SK-N-SH (cell line): ENCODE results near the gene TEAD1. TPM values are rescaled to one million over a fixed set of nuclear protein-coding genes. Genes with fewer than 3 reads are reported as not detected.

Experiments
- CTCF ChIA-PET: fragments of 300-600, 350-600 bp; formaldehyde crosslinking; extraction: SDS; loops from one replicate; lab custom pipeline; 2021; lab: Yijun Ruan, JAX
- POLR2A ChIA-PET: fragments of 350-600 bp; sonication (Branson Sonifier 250); formaldehyde crosslinking; extraction: SDS; loops from one replicate; lab custom pipeline; 2020; ENCODE audit warnings: antibody characterized with exemption, inconsistent platforms; lab: Yijun Ruan, JAX
- DNase-seq: peaks from one replicate; pipeline ENCODE4 v3.0.0; 2012
- H2AFZ ChIP-seq: fragments of 200-600 bp; sonication (generic); 2 replicates; pipeline ENCODE4 v1.8.1; 2016; ENCODE audit warnings: antibody characterized with exemption, mild to moderate bottlenecking, low read depth
- H3F3A ChIP-seq: fragments of 200-600 bp; sonication (generic); replicated peaks from 2 replicates; pipeline ENCODE3; 2016; ENCODE audit warnings: antibody characterized with exemption, mild to moderate bottlenecking; ENCODE audit not compliant: insufficient read depth
- H3K27ac ChIP-seq, 2 experiments: fragments of 200-500 bp in 1 of 2; fragments of 200-600 bp in 1 of 2; sonication (Bioruptor generic) in 1 of 2; sonication (generic), shearing (Covaris generic) in 1 of 2; 2 replicates each; pipeline versions ENCODE4 v1.5.1 to v1.6.1; 2014 to 2016; ENCODE audit warnings: low read depth in 2 of 2, inconsistent platforms in 1 of 2, low read length in 1 of 2, mild to moderate bottlenecking in 1 of 2, mixed read lengths in 1 of 2
- H3K27me3 ChIP-seq: fragments of 200-600 bp; sonication (generic), shearing (Covaris generic); 2 replicates; pipeline ENCODE4 v1.6.1; 2016; ENCODE audit warnings: mixed run types; ENCODE audit not compliant: insufficient read depth
- H3K36me3 ChIP-seq, 2 experiments: fragments of 200-500 bp in 1 of 2; fragments of 200-600 bp in 1 of 2; sonication (Bioruptor generic) in 1 of 2; sonication (generic) in 1 of 2; replicated peaks in 1 of 2; 2 replicates each; pipeline versions ENCODE3 to v1.5.1; 2014 to 2016; ENCODE audit warnings: low read length in 1 of 2, mild to moderate bottlenecking in 1 of 2; ENCODE audit not compliant: insufficient read depth in 2 of 2, control insufficient read depth in 1 of 2
- H3K4me1 ChIP-seq, 2 experiments: fragments of 200-500 bp in 1 of 2; fragments of 200-600 bp in 1 of 2; sonication (Bioruptor generic) in 1 of 2; sonication (generic), shearing (Covaris generic) in 1 of 2; 2 replicates each; pipeline versions ENCODE4 v1.5.1 to v1.6.1; 2014 to 2016; ENCODE audit warnings: low read depth in 1 of 2, low read length in 1 of 2, mixed run types in 1 of 2; ENCODE audit not compliant: insufficient read depth in 2 of 2, control insufficient read depth in 1 of 2
- H3K4me2 ChIP-seq: fragments of 200-600 bp; sonication (generic), shearing (Covaris generic); 2 replicates; pipeline ENCODE4 v1.6.1; 2017; ENCODE audit warnings: mixed run types
- H3K4me3 ChIP-seq, 2 experiments: fragments of 200-500 bp in 1 of 2; fragments of 200-600 bp in 1 of 2; sonication (Bioruptor generic) in 1 of 2; sonication (generic), shearing (Covaris generic) in 1 of 2; 2 replicates each; pipeline versions ENCODE4 v1.5.1 to v1.8.1; 2014 to 2016; ENCODE audit warnings: low read depth in 2 of 2, inconsistent platforms in 1 of 2, low read length in 1 of 2, mild to moderate bottlenecking in 1 of 2, mixed read lengths in 1 of 2, moderate library complexity in 1 of 2
- H3K79me2 ChIP-seq: fragments of 200-600 bp; sonication (generic); 2 replicates; pipeline ENCODE4 v1.8.1; 2017; ENCODE audit warnings: mild to moderate bottlenecking; ENCODE audit not compliant: insufficient read depth
- H3K9ac ChIP-seq: fragments of 200-600 bp; sonication (generic); 2 replicates; pipeline ENCODE4 v1.6.1; 2017; ENCODE audit warnings: mixed run types
- H3K9me2 ChIP-seq: fragments of 200-600 bp; sonication (generic); 2 replicates; pipeline ENCODE4 v1.6.1; 2017; ENCODE audit warnings: mixed run types
- H3K9me3 ChIP-seq: fragments of 200-600 bp; sonication (generic); 2 replicates; pipeline ENCODE4 v1.6.1; 2017; ENCODE audit warnings: mixed run types, mild to moderate bottlenecking, moderate library complexity
- H4K20me1 ChIP-seq: fragments of 200-600 bp; sonication (generic); 2 replicates; pipeline ENCODE4 v1.6.1; 2017; ENCODE audit warnings: mild to moderate bottlenecking, mixed run types; ENCODE audit not compliant: insufficient read depth
- CHD2 ChIP-seq: fragments of 150-350 bp; IDR thresholded peaks from 2 replicates; pipeline ENCODE4 v1.6.1; 2018; ENCODE audit warnings: low read length; ENCODE audit not compliant: partially characterized antibody
- ELF1 ChIP-seq: IDR thresholded peaks from 2 replicates; pipeline ENCODE4 v1.4.0; 2012
- EP300 ChIP-seq, 2 experiments: IDR thresholded peaks; 2 replicates each; pipeline versions ENCODE4 v1.4.0 to v1.6.1; 2012; ENCODE audit warnings: borderline replicate concordance in 1 of 2, low read depth in 1 of 2, low read length in 1 of 2
- FOSL2 ChIP-seq: IDR thresholded peaks from 2 replicates; pipeline ENCODE4 v1.4.0; 2012; ENCODE audit warnings: low read depth, mild to moderate bottlenecking, moderate library complexity, borderline replicate concordance
- FOXJ3 ChIP-seq: sonication (generic); formaldehyde crosslinking; IDR thresholded peaks from 2 replicates; pipeline ENCODE4 v1.5.1; 2020; ENCODE audit warnings: mild to moderate bottlenecking, missing genetic modification reagents
- GABPA ChIP-seq: IDR thresholded peaks from 2 replicates; pipeline ENCODE4 v1.4.0; 2012; ENCODE audit warnings: low read depth, mild to moderate bottlenecking
- GATA2 ChIP-seq: sonication (generic); formaldehyde crosslinking; IDR thresholded peaks from 2 replicates; pipeline ENCODE4 v1.5.0; 2020; ENCODE audit warnings: mild to moderate bottlenecking, missing genetic modification reagents
- IRF3 ChIP-seq: fragments of 150-350 bp; IDR thresholded peaks from 2 replicates; pipeline ENCODE4 v1.6.1; 2016; ENCODE audit warnings: mild to moderate bottlenecking, low read depth, low read length
- JUND ChIP-seq: IDR thresholded peaks from 2 replicates; pipeline ENCODE4 v1.4.0; 2012
- MAX ChIP-seq: IDR thresholded peaks from 2 replicates; pipeline ENCODE4 v1.4.0; 2012; ENCODE audit warnings: low read depth
- MEF2A ChIP-seq: IDR thresholded peaks from 2 replicates; pipeline ENCODE4 v1.4.0; 2012; ENCODE audit warnings: low read depth, borderline replicate concordance
- MXI1 ChIP-seq: IDR thresholded peaks from 2 replicates; pipeline ENCODE4 v1.6.1; 2012; ENCODE audit warnings: mild to moderate bottlenecking, low read depth, low read length, improper control_type of control experiment
- NFIC ChIP-seq: IDR thresholded peaks from 2 replicates; pipeline ENCODE4 v1.4.0; 2012; ENCODE audit warnings: borderline replicate concordance
- NRF1 ChIP-seq: IDR thresholded peaks from 2 replicates; pipeline ENCODE4 v1.6.1; 2012; ENCODE audit warnings: low read depth, mild to moderate bottlenecking, low read length
- PBX3 ChIP-seq: IDR thresholded peaks from 2 replicates; pipeline ENCODE4; 2012
- REST ChIP-seq: IDR thresholded peaks from 2 replicates; pipeline ENCODE4 v1.6.1; 2012; ENCODE audit warnings: mild to moderate bottlenecking, low read depth, low read length, moderate library complexity
- TAF1 ChIP-seq: IDR thresholded peaks from 2 replicates; pipeline ENCODE4 v1.6.1; 2012; ENCODE audit warnings: low read depth, mild to moderate bottlenecking, low read length, moderate library complexity, borderline replicate concordance
- TCF12 ChIP-seq: IDR thresholded peaks from 2 replicates; pipeline ENCODE4 v1.4.0; 2012
- TEAD4 ChIP-seq: IDR thresholded peaks from 2 replicates; pipeline ENCODE4 v1.4.0; 2012; ENCODE audit warnings: mild to moderate bottlenecking, borderline replicate concordance; ENCODE audit not compliant: insufficient read depth
- USF2 ChIP-seq: fragments of 150-350 bp; IDR thresholded peaks from 2 replicates; pipeline ENCODE4 v1.6.1; 2017; ENCODE audit warnings: antibody characterized with exemption, low read length, low read depth, borderline replicate concordance
- polyA plus RNA-seq, 3 experiments: library from polyadenylated mRNA; depleted of rRNA; stranded (reverse); fragments of >200 nt; gene quantifications; 2 replicates each; pipeline ENCODE4 v1.2.3, GENCODE V29; 2012

Gene TEAD1
- polyA plus RNA-seq, 1 of the 3 experiments (the other 2 are of a cell fraction): 31.2 TPM

- no peak for TF ChIP-seq USF2
- TF ChIP-seq MAX: no peak
These were observed 211.6 kb downstream of the TEAD1 start (continued) for GRCh38 chr11:12885717-12886239.

- peaks cover 34% of the 10 kb centered on the region for H3K79me2 ChIP-seq
- H3K4me2 ChIP-seq: no peak overlapping the region
- peaks cover 11 to 45% of the 10 kb centered on the region in 2 experiments for H3K4me1 ChIP-seq
- H4K20me1 ChIP-seq: no peaks in the 10 kb centered on the region
- H3K27me3 ChIP-seq: no peaks in the 10 kb centered on the region
- H3K27ac ChIP-seq: peak overlapping the region in 1 of 2 experiments; percentile 23; a peak in 2 of 4 replicates
- DNase-seq: no peak
- ChIA-PET CTCF (interaction anchor here (0.6 to 3.1 kb wide), 7 partner anchors 21 to 598 kb away, joined by 3 to 42 read pairs (median 4); no protein-coding TSS in a partner anchor), POLR2A (interaction anchor here (0.7 kb wide), 1 partner anchor 530 kb away, joined by 3 read pairs; no protein-coding TSS in a partner anchor)
- TF ChIP-seq FOXJ3 (CRISPR knock-in tag) (no peak), MEF2A (no peak), NFIC (no peak), MAX (no peak), FOSL2 (no peak), TAF1 (no peak), TCF12 (no peak), GATA2 (CRISPR knock-in tag) (no peak), IRF3 (no peak), JUND (no peak), EP300 (IDR thresholded peaks at IDR 0.05; ENCODE audit: borderline replicate concordance in 1 of 2, low read depth in 1 of 2, low read length in 1 of 2) (no peak), CHD2 (no peak), GABPA (no peak), TEAD4 (no peak), REST (no peak), PBX3 (no peak), MXI1 (no peak), ELF1 (no peak), NRF1 (no peak)
- no peak overlapping the region for H3K9ac ChIP-seq
- peaks cover 45 to 57% of the 10 kb centered on the region in 2 experiments for H3K36me3 ChIP-seq
- peaks cover 6% of the 10 kb centered on the region for H3F3A ChIP-seq
- H3K9me2 ChIP-seq: no peaks in the 10 kb centered on the region
- no peak overlapping the region for H3K4me3 ChIP-seq
- H3K9me3 ChIP-seq: no peaks in the 10 kb centered on the region
- no peak overlapping the region for H2AFZ ChIP-seq
These were observed 212.3 kb downstream of the TEAD1 start for GRCh38 chr11:12886508-12886907.
